Astrocyte of the spinal cord (primary cell): ENCODE measurements around the gene MARCHF3.

Experiments
- DNase-seq: peaks from one replicate; pipeline ENCODE4 v3.0.0; 2011; ENCODE audit warnings: low read depth, low spot score
- H3K4me3 ChIP-seq: 2 replicates; pipeline ENCODE4 v1.5.1; 2011; ENCODE audit warnings: low read depth, mild to moderate bottlenecking, low read length, moderate library complexity
- in situ Hi-C: cut with HindIII; loops from 2 replicates; pipeline ENCODE4 v1.10.0; 2017; ENCODE audit warnings: low sequenced_read_pairs
- TF ChIP-seq, protein P1 (sequence below): IDR thresholded peaks from 2 replicates; pipeline ENCODE4 v1.5.1; 2012; ENCODE audit warnings: low read depth, mild to moderate bottlenecking, low read length, inconsistent platforms

Gene MARCHF3

DNA sequence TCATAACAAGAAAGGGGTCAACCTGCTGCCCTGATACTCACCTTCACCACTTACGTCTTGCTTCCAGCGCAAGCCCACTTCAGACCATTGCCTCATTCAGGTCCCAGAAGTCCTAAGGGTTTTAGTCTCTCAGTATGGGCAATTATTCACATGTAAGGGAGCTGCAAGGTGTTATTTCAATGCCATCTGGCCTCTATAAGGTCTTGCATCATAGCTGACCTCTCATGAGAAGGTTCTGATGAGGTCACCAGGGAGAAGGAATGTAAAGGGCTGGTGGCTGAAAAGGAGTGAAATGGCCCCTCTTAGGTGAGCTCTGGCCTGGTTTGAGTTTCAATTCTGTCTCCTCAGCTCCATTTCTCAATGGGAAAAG, 1.5 kb upstream of the MARCHF3 start:
- TF ChIP-seq, protein P1, sequence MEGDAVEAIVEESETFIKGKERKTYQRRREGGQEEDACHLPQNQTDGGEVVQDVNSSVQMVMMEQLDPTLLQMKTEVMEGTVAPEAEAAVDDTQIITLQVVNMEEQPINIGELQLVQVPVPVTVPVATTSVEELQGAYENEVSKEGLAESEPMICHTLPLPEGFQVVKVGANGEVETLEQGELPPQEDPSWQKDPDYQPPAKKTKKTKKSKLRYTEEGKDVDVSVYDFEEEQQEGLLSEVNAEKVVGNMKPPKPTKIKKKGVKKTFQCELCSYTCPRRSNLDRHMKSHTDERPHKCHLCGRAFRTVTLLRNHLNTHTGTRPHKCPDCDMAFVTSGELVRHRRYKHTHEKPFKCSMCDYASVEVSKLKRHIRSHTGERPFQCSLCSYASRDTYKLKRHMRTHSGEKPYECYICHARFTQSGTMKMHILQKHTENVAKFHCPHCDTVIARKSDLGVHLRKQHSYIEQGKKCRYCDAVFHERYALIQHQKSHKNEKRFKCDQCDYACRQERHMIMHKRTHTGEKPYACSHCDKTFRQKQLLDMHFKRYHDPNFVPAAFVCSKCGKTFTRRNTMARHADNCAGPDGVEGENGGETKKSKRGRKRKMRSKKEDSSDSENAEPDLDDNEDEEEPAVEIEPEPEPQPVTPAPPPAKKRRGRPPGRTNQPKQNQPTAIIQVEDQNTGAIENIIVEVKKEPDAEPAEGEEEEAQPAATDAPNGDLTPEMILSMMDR = no peak
- DNase-seq = no peak
- in situ Hi-C loops = no loop called here
- H3K4me3 ChIP-seq = no peak overlapping the region

DNA sequence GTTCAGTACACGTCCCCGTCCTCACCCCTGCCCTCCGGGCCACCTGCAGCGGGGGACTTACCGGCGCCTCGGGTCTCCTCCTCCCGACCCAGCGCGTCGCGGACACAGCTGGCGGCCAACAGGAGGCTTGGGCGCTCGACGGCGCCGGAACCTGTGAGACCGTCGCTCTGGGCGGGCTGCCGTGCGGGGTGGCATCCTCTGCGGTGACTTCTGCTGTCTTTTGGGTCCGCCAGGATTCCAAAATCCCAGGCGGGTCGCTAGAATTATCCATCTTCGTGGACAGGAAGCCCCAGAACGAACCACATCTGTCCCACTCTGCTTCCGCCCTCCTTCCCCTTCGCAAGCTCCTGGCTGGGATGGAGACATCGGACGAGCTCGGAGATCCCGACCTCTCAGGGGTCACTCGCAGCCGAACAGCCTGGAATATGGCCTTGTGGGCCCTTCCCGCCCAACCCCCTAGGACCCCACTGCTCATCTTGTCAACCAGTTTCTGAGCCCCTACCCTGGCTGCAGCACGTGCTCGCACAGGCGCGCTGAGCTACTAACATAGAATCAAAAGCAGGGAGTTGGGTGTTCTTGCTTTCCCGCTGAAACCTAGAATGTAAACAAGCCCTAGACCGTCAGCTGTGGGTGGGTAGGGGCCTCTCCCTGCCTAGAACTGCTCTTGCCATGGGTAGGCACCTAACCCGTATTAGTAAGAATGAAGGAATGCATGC, 947 bp upstream of the MARCHF3 start:
- in situ Hi-C loops = no loop called here
- peak overlapping the region; percentile 74 for H3K4me3 ChIP-seq
- no peak for DNase-seq
- TF ChIP-seq, protein P1 = no peak

DNA sequence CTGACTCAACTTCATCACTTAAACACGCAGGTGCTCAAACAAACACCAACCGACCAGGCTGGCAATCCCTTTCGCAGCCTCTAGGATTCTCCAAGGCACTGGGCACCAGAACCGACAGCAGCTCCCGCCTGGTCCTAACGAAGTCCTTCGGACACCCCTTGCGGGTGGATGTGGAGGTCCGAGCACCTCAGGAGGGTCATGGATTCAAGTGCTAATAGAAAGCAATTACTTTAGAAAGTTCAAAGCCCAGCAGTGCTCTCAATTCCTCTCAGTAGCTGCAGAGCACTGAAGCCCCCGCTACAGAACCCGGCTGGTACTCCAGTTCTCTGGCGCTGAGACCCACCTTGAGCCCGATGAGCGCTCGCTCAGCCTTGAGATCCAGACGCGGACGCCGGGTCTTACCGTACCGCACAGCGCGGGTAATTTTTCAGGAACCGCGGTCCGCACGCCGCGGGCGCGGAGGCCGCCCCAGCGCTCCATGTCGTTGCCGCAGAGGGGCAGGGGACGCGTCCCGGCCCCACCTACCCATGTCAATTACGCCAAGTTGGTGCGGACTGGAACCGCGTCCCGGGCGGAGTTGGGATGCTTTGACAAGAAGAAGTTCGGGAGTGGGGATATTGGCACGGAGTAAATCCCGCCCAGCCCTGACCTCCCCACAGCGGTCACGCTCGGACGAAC, 638 bp downstream of the MARCHF3 start:
- in situ Hi-C loops = no loop called here
- peak; percentile 73 for DNase-seq
- TF ChIP-seq, protein P1 = peak; percentile 59
- H3K4me3 ChIP-seq = peak overlapping the region; percentile 74

DNA sequence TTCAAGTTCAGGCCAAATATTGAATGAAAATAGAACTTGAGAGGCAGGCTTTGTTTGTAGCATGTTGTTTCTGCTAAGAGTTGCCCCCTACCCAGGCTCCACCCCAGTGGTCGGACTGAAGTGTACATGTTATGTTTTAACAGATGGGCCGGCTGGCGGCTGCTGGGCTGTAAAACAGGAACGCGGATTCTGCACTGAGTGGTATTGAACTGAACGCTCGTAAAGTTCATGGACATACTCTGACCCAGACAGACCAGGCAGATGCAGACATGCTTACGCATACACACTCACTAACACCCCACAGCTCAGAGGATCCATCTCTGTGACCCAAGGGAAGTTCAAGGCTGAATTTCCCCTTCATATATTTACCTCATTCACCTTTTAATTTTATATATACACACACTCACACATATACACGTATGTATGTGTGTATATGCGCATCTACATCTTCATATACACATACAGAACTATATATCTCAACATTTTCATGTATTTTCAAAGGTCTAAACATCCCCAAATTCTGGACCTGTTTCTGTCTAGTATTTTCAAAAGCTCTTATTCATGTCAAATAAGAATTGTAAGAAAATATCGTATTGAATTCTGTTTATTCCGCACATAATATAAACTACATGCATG, 1.4 kb downstream of the MARCHF3 start:
- peak; percentile 22 for DNase-seq
- in situ Hi-C loops = no loop called here
- TF ChIP-seq, protein P1 = no peak
- peak overlapping the region; percentile 74 for H3K4me3 ChIP-seq

DNA sequence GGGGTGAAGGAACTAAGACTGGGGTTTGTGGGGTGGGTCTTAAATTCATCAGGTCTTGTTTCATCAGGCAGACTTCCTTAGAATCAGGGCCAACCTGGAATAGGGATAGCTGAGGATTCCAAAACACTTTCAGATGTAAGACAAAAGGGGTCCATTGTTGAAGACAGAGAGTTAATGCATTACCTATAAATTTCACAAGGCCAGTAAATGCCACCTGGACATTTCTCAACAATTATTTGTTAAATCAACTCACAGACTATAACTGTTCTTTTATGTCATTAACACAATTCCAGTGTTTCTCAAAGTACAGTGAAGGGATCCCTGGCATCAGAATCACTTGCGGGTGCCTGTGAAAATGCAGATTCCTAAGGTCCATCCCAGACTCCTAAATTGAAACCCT, 2.8 kb downstream of the MARCHF3 start:
- in situ Hi-C loops = no loop called here
- no peak for DNase-seq
- TF ChIP-seq, protein P1 = no peak
- H3K4me3 ChIP-seq = no peak overlapping the region

DNA sequence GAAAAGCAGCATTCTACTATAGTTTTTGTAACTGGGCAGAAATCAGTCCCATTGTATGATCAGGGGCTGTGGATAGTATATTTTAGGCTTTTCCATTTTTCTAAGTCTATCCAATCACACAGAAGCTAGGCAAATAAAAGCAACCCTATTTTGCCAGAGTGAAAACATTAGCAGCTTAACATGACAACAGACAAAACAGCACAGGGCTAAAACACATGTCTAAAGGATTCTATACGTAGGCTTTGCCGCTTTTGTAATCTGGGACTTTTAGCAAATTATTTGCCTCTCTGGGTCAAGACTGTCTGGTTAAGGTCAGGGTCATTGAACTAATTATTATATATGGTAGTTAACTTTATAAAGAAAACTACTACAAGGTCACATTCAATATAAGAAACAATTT, 4.2 kb downstream of the MARCHF3 start:
- in situ Hi-C loops = no loop called here
- H3K4me3 ChIP-seq = no peak overlapping the region
- TF ChIP-seq, protein P1 = no peak
- DNase-seq = no peak
